GM12891 (cell line): ENCODE measurements around the gene FAM3D.

ENCODE experiments used
- DNase-seq: peaks from one replicate; pipeline ENCODE4 v3.0.0; 2011; ENCODE audit warnings: low spot score; ENCODE audit not compliant: insufficient read length
- FAIRE-seq: peaks from 2 replicates; lab custom pipeline; 2011; peaks lifted over from hg19 to GRCh38; lab: Jason Lieb, UNC
- PAX5 ChIP-seq: IDR thresholded peaks from 2 replicates; pipeline ENCODE4 v1.6.1; 2011; ENCODE audit warnings: low read length, moderate library complexity, mild to moderate bottlenecking; ENCODE audit not compliant: insufficient read depth, severe bottlenecking
- POLR2A ChIP-seq: IDR thresholded peaks from 2 replicates; pipeline ENCODE4 v1.6.1; 2011; ENCODE audit warnings: low read depth, low read length, control low read depth
- POLR2AphosphoS5 ChIP-seq: IDR thresholded peaks from 2 replicates; pipeline ENCODE4 v1.6.1; 2011; ENCODE audit warnings: low read depth, low read length, control low read depth
- POU2F2 ChIP-seq: IDR thresholded peaks from 2 replicates; pipeline ENCODE4 v1.6.1; 2011; ENCODE audit warnings: low read depth, mild to moderate bottlenecking, control low read depth, low read length, moderate library complexity
- SPI1 ChIP-seq: IDR thresholded peaks from 2 replicates; pipeline ENCODE4 v1.6.1; 2011; ENCODE audit warnings: low read depth, low read length, control low read depth
- TAF1 ChIP-seq: IDR thresholded peaks from 2 replicates; pipeline ENCODE4 v1.6.1; 2011; ENCODE audit warnings: low read depth, low read length, control low read depth

Gene FAM3D

GRCh38 chr3:58640700-58641372 lies 25.7 kb downstream of the FAM3D start:
- TF ChIP-seq POLR2A (no peak), PAX5 (no peak), SPI1 (no peak), POLR2AphosphoS5 (no peak), TAF1 (no peak), POU2F2 (no peak)
- FAIRE-seq: peak; percentile 88
- DNase-seq: peak; percentile 72

GRCh38 chr3:58639842-58640241 lies 26.7 kb downstream of the FAM3D start:
- TF ChIP-seq PAX5: no peak
- no peak for TF ChIP-seq POU2F2
- TF ChIP-seq SPI1: no peak
- no peak for TF ChIP-seq POLR2AphosphoS5
- TF ChIP-seq TAF1: no peak
- no peak for TF ChIP-seq POLR2A
- FAIRE-seq (no peak), DNase-seq (no peak)

- no peak for DNase-seq
- no peak for TF ChIP-seq POLR2AphosphoS5
- no peak for TF ChIP-seq TAF1
- no peak for TF ChIP-seq POU2F2
- TF ChIP-seq PAX5: no peak
- no peak for TF ChIP-seq POLR2A
- TF ChIP-seq SPI1: no peak
- FAIRE-seq: no peak
These were observed 27.6 kb downstream of the FAM3D start for GRCh38 chr3:58639001-58639400.

GRCh38 chr3:58638591-58638990 lies 28.0 kb downstream of the FAM3D start:
- no peak for FAIRE-seq
- no peak for DNase-seq
- TF ChIP-seq POLR2AphosphoS5: no peak
- no peak for TF ChIP-seq SPI1
- no peak for TF ChIP-seq TAF1
- no peak for TF ChIP-seq PAX5
- no peak for TF ChIP-seq POLR2A
- TF ChIP-seq POU2F2: no peak

- no peak for DNase-seq
- no peak for FAIRE-seq
- no peak for TF ChIP-seq PAX5
- TF ChIP-seq POU2F2: no peak
These were observed 29.1 kb downstream of the FAM3D start for GRCh38 chr3:58637509-58637908.

- DNase-seq (no peak), FAIRE-seq (no peak)
- TF ChIP-seq TAF1: no peak
- TF ChIP-seq POU2F2: no peak
- TF ChIP-seq SPI1: no peak
- TF ChIP-seq POLR2AphosphoS5: no peak
- TF ChIP-seq PAX5: no peak
- TF ChIP-seq POLR2A: no peak
These were observed 30.9 kb downstream of the FAM3D start for GRCh38 chr3:58635371-58636285.

- no peak for FAIRE-seq
- DNase-seq: no peak
- TF ChIP-seq SPI1 (no peak), POLR2A (no peak), PAX5 (no peak)
These were observed 33.3 kb downstream of the FAM3D start for GRCh38 chr3:58633157-58633865.

GRCh38 chr3:58631742-58632141 lies 34.8 kb downstream of the FAM3D start:
- no peak for FAIRE-seq
- no peak for DNase-seq
- TF ChIP-seq POLR2A (no peak), TAF1 (no peak), PAX5 (no peak), POLR2AphosphoS5 (no peak), POU2F2 (no peak), SPI1 (no peak)

- FAIRE-seq: no peak
- no peak for TF ChIP-seq TAF1
- TF ChIP-seq POU2F2: no peak
- TF ChIP-seq POLR2A: no peak
- no peak for TF ChIP-seq SPI1
- TF ChIP-seq POLR2AphosphoS5: no peak
- no peak for TF ChIP-seq PAX5
- DNase-seq: no peak
These were observed 35.9 kb downstream of the FAM3D start for GRCh38 chr3:58630710-58631092.

- DNase-seq (peak; percentile 59), FAIRE-seq (peak; percentile 76)
- TF ChIP-seq SPI1: no peak
- no peak for TF ChIP-seq TAF1
- TF ChIP-seq POU2F2: no peak
- TF ChIP-seq POLR2A: no peak
- no peak for TF ChIP-seq PAX5
- TF ChIP-seq POLR2AphosphoS5: no peak
These were observed 36.4 kb downstream of the FAM3D start for GRCh38 chr3:58630076-58630709.
